IPS-20b (cell line): ENCODE measurements around the gene VWA5A.
"Not testable (repeated sequence)": the region's sequence is repeated elsewhere in the genome, so short reads cannot be mapped to it uniquely, and the experiment has no call there.

Source experiments
- H3K27ac ChIP-seq: one replicate; pipeline ENCODE4 v1.5.1; 2013; ENCODE audit warnings: low read length
- H3K27me3 ChIP-seq: 2 replicates; pipeline ENCODE4 v1.6.1; 2013; ENCODE audit warnings: mild to moderate bottlenecking, low read length, inconsistent platforms; ENCODE audit not compliant: insufficient read depth
- H3K36me3 ChIP-seq: 2 replicates; pipeline ENCODE4 v1.6.1; 2013; ENCODE audit warnings: low read depth, mild to moderate bottlenecking, inconsistent platforms, low read length, moderate library complexity; ENCODE audit not compliant: insufficient read depth
- H3K4me1 ChIP-seq: 2 replicates; pipeline ENCODE4 v1.6.1; 2013; ENCODE audit warnings: mild to moderate bottlenecking, control low read depth, inconsistent platforms, low read length, moderate library complexity; ENCODE audit not compliant: insufficient read depth
- H3K4me3 ChIP-seq: 2 replicates; pipeline ENCODE4 v1.5.1; 2013; ENCODE audit warnings: mild to moderate bottlenecking, low read length, inconsistent platforms
- H3K9ac ChIP-seq: 2 replicates; pipeline ENCODE4 v1.6.1; 2013; ENCODE audit warnings: low read depth, mild to moderate bottlenecking, inconsistent platforms, low read length, moderate library complexity
- H3K9me3 ChIP-seq: 2 replicates; pipeline ENCODE4 v1.6.1; 2013; ENCODE audit warnings: mild to moderate bottlenecking, low read depth, low read length, inconsistent platforms; ENCODE audit not compliant: insufficient read depth

VWA5A gene

GRCh38 chr11:124143034-124143433 lies 27.8 kb downstream of the VWA5A start:
- Histone ChIP-seq H3K4me3 (no peak overlapping the region), H3K36me3 (no peaks in the 10 kb centered on the region), H3K9me3 (no peaks in the 10 kb centered on the region; the same call in none of the 2 replicates), H3K27ac (no peak overlapping the region), H3K27me3 (no peaks in the 10 kb centered on the region), H3K9ac (no peak overlapping the region), H3K4me1 (peaks cover 8% of the 10 kb centered on the region; the same call in 1 of the 2 replicates)

DNA sequence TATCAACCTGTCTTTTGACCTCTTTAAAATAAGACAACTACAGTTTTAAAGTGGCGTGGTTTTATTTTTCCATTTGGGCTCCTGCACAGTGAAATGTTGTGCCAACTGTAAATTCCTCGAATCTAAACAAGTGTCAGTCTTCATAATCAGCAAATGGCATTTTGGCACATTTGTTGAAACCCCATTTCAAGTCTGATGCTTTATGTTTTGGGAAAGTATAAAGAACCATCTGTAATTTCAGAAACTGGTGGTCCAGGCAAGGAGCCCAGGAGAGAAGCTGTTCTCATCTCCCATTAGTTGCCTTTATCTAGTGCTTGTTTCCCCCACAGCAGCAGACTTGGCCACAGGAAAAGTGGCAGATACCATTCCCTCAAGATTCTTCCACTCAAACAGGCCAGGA lies 32.7 kb downstream of the VWA5A start:
- H3K9me3 ChIP-seq = no peaks in the 10 kb centered on the region

DNA sequence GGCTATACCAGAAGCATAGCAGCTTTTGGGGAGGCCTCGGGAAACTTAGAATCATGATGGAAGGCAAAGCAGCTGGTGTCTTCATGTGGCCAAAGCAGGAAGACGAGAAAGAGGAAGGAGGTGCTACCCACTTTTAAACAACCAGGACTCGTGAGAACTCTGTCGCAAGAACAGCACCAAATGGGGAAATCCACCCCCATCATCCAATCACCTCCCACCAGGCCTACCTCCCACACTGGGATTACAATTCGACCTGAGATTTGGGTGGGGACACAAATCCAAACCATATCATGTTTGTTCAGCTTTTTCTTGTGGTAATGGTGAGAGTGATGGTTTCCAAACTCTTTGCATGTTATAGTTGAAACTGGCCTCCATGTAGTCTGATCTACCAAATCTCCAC lies 35.4 kb downstream of the VWA5A start:
- H3K4me1 ChIP-seq = no peaks in the 10 kb centered on the region
- H3K9me3 ChIP-seq = no peaks in the 10 kb centered on the region
- H3K9ac ChIP-seq = no peak overlapping the region
- H3K36me3 ChIP-seq = no peaks in the 10 kb centered on the region
- H3K27ac ChIP-seq = no peak overlapping the region
- H3K27me3 ChIP-seq = no peaks in the 10 kb centered on the region
- no peak overlapping the region for H3K4me3 ChIP-seq

More for the DNA sequence above, 32.7 kb downstream of the VWA5A start:
- no peak overlapping the region for H3K27ac ChIP-seq
- no peaks in the 10 kb centered on the region for H3K27me3 ChIP-seq
- H3K4me3 ChIP-seq = no peak overlapping the region
- no peak overlapping the region for H3K9ac ChIP-seq
- peaks cover 8% of the 10 kb centered on the region; the same call in 1 of the 2 replicates for H3K4me1 ChIP-seq
- H3K36me3 ChIP-seq = no peaks in the 10 kb centered on the region

DNA sequence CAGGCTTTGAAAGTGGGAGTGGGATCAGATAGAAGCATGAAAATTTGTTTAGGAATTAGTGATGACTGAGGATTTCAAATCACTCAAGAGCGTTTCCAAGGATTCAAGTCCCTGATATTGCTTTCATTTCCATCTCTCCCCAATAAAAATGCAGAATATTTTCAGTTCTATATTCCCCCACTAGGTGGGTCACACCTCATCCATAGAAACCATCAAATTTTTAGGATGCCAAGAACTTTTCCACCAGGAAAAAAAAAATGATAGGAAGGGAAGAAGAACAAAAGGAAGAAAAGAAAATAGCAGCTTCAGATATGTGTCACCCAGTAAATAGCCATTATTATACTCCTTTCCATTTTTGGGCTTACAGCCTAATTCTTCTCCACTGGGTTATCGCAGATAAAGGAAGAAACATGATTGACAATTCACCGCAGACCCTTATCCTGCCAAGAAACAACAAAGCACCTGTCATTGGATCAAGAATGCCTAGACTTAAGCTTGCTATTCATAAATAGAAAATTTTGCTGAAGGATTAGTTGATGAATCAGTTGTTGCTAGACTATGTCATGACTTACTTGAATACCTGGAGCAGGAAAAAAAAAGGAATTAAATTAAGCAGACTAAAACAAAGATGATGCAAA lies 37.6 kb downstream of the VWA5A start:
- H3K4me1 ChIP-seq = no peaks in the 10 kb centered on the region
- H3K27me3 ChIP-seq = no peaks in the 10 kb centered on the region
- H3K27ac ChIP-seq = no peak overlapping the region

DNA sequence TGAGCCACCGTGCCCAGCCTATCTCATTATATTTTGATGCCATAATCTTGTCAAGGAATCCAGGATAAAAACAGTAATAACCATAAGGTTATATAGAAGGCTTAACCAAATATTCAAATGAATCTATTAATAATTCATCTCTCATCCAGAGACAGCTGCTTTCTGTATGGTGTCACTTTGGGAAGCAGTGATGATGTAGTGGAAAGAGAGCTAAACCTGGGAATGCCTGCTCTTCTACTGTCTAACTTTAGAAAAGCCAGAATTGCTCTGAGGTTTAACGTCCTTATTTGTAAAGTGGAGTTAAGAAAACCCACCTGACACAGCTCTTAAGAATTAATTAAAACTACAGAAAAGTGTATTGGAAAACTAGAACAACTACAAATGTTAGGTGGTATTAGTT lies 38.6 kb downstream of the VWA5A start:
- no peaks in the 10 kb centered on the region for H3K4me1 ChIP-seq
- H3K27ac ChIP-seq = no peak overlapping the region
- no peak overlapping the region for H3K9ac ChIP-seq
- H3K9me3 ChIP-seq = no peaks in the 10 kb centered on the region
- no peaks in the 10 kb centered on the region for H3K36me3 ChIP-seq
- H3K4me3 ChIP-seq = no peak overlapping the region
- H3K27me3 ChIP-seq = no peaks in the 10 kb centered on the region

More for the DNA sequence above, 37.6 kb downstream of the VWA5A start:
- no peaks in the 10 kb centered on the region for H3K36me3 ChIP-seq
- no peak overlapping the region for H3K4me3 ChIP-seq
- no peak overlapping the region for H3K9ac ChIP-seq
- H3K9me3 ChIP-seq = no peaks in the 10 kb centered on the region

DNA sequence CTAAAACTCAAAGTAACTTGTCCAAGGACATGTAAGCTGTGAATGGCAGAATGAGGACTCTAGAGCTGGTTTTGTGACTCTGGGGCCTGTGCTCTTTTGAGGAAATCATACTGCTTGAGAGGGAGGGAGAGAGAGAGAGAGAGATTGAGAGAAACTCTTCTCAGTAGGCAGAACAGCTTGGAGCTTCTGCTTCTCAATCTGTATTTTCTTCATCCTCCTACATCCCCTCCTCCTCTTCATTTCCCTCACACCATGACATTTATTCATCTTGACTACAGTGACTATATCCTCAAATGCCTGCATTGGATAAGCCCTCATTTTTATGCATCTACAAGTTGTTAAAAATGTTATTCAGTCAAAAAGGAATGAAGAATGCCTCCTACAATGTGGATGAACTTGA lies 44.2 kb downstream of the VWA5A start:
- Histone ChIP-seq H3K27ac (no peak overlapping the region), H3K9ac (no peak overlapping the region), H3K4me1 (peaks cover 4% of the 10 kb centered on the region; the same call in 1 of the 2 replicates), H3K36me3 (no peaks in the 10 kb centered on the region), H3K27me3 (peaks cover 21% of the 10 kb centered on the region), H3K4me3 (no peak overlapping the region), H3K9me3 (no peaks in the 10 kb centered on the region)

DNA sequence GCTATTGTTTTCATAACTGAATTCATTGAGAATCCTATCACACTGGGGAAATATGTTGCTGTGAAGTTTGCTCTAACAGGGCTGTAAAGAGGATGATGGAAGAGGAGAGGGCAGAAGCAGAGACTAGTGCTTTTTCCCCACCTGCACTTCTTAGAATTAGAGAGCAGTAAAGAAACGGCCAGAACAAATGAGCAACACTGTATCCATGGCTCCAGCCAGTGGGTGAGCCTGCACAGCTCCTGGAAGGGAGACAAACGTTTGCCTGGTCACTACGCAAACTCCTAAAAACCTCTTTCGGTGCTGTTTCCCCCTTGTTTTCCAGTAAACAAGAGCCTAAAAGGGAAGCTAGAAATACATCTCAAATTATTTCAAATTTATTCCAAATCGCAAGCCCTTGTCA lies 45.7 kb downstream of the VWA5A start:
- H3K4me1 ChIP-seq = peaks cover 4% of the 10 kb centered on the region; the same call in 1 of the 2 replicates
- no peak overlapping the region for H3K9ac ChIP-seq
- H3K27ac ChIP-seq = no peak overlapping the region
- no peak overlapping the region for H3K4me3 ChIP-seq
- H3K36me3 ChIP-seq = no peaks in the 10 kb centered on the region
- no peaks in the 10 kb centered on the region for H3K9me3 ChIP-seq
- peaks cover 32% of the 10 kb centered on the region for H3K27me3 ChIP-seq

DNA sequence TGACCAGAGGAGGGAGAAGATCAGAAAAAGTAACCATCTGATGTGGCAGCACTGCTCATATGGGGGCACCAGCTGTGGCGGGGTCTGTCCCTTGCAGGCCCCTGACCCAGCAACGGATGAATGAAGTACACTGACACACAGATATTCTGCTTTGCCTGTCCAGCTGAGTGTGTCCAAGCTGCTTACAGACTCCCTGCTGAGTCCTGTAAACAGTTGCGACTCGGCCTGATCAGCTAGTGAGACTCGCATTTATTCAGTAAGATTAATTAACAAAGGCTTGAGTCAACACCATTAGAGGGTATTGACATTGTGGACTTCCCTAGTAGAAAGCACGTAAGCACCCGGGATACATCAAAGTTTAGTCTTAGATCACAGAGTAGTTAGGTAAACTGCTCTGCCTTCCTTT lies 52.6 kb downstream of the VWA5A start:
- peaks cover 76% of the 10 kb centered on the region for H3K27me3 ChIP-seq
- H3K4me1 ChIP-seq = no peaks in the 10 kb centered on the region
- no peaks in the 10 kb centered on the region for H3K36me3 ChIP-seq
- no peak overlapping the region for H3K4me3 ChIP-seq
- H3K9ac ChIP-seq = no peak overlapping the region
- H3K9me3 ChIP-seq = no peaks in the 10 kb centered on the region
- no peak overlapping the region for H3K27ac ChIP-seq

DNA sequence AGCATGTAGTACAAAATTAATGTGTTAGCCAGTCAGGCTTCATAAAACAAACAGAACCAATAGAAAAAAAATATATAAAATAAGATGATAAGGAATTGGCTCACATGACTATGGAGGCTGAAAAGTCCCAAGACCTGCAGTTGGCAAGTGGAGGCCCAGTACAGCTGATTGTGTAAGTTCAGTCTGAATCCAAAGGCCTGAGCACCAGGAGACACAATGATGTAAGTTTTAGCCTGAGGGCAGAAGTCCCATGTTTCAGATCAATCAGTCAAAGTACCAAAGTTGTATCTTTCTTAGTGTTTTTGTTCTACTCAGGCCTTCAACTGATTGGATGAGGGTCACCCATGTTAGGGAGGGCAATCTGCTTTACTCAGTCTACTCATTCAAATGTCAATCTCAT lies 53.5 kb downstream of the VWA5A start:
- peaks cover 74% of the 10 kb centered on the region for H3K27me3 ChIP-seq

GRCh38 chr11:124170315-124170714 lies 55.1 kb downstream of the VWA5A start:
- H3K4me1 ChIP-seq, H3K36me3 ChIP-seq, H3K4me3 ChIP-seq, H3K9ac ChIP-seq, H3K9me3 ChIP-seq, H3K27ac ChIP-seq: not testable (repeated sequence)
- H3K27me3 ChIP-seq = peaks cover 66% of the 10 kb centered on the region

More for the DNA sequence above, 53.5 kb downstream of the VWA5A start:
- H3K9me3 ChIP-seq = no peaks in the 10 kb centered on the region
- H3K4me1 ChIP-seq = no peaks in the 10 kb centered on the region
- no peak overlapping the region for H3K9ac ChIP-seq
- H3K4me3 ChIP-seq = no peak overlapping the region
- H3K36me3 ChIP-seq = no peaks in the 10 kb centered on the region
- H3K27ac ChIP-seq = no peak overlapping the region

- Histone ChIP-seq H3K4me3 (no peak overlapping the region), H3K27ac (no peak overlapping the region), H3K9ac (no peak overlapping the region), H3K9me3 (no peaks in the 10 kb centered on the region), H3K4me1 (no peaks in the 10 kb centered on the region; the same call in 1 of the 2 replicates), H3K36me3 (no peaks in the 10 kb centered on the region), H3K27me3 (peaks cover 61% of the 10 kb centered on the region)
Measured at GRCh38 chr11:124170801-124171586, 55.7 kb downstream of the VWA5A start.

GRCh38 chr11:124172101-124172500 lies 56.9 kb downstream of the VWA5A start:
- no peak overlapping the region for H3K27ac ChIP-seq
- no peak overlapping the region for H3K4me3 ChIP-seq
- peaks cover 52% of the 10 kb centered on the region for H3K27me3 ChIP-seq

More at GRCh38 chr11:124172101-124172500, 56.9 kb downstream of the VWA5A start:
- H3K36me3 ChIP-seq = no peaks in the 10 kb centered on the region
- no peaks in the 10 kb centered on the region for H3K9me3 ChIP-seq
- no peak overlapping the region for H3K9ac ChIP-seq
- no peaks in the 10 kb centered on the region; the same call in 1 of the 2 replicates for H3K4me1 ChIP-seq
